Left lobe of liver (tissue), 2 donors: Measurements from ENCODE around the gene STEAP4. TPM values are rescaled to one million over a fixed set of nuclear protein-coding genes. Genes with fewer than 3 reads are reported as not detected.

ENCODE experiments used
- ATAC-seq: fragments of 200-7000 bp; cut with Tn5 transposase; one replicate; pipeline ENCODE4 v1.9.1; 2020; ENCODE audit warnings: mild to moderate bottlenecking, moderate library complexity
- DNase-seq: peaks from one replicate; pipeline ENCODE4 v3.0.0-alpha.2; 2020; ENCODE audit warnings: low spot score
- total RNA-seq: library from RNA; stranded (reverse); gene quantifications from one replicate; pipeline ENCODE4 v1.2.1, GENCODE V29; 2021
- donor health status: DM: no; HTN: no; CAD: no; lungs with moderate emphysema.
- donor health status: DM: no; HTN: yes; CAD: no.

STEAP4 gene
- 28.3 TPM for total RNA-seq

- ATAC-seq (peak; percentile 72), DNase-seq (peak; percentile 69)
Measured at GRCh38 chr7:88306590-88307048, at the start of gene STEAP4. STEAP4 (minus strand) TSS chr7:88306894; CDS start chr7:88284269, 22,625 bp downstream.

GRCh38 chr7:88355011-88355410, 48.3 kb upstream of the STEAP4 start:
- DNase-seq: no peak
- no peak for ATAC-seq

- DNase-seq (no peak), ATAC-seq (no peak)
Measured at GRCh38 chr7:88350118-88350517, 43.4 kb upstream of the STEAP4 start.

GRCh38 chr7:88347517-88347916, 40.8 kb upstream of the STEAP4 start:
- DNase-seq (no peak), ATAC-seq (no peak)

GRCh38 chr7:88347090-88347489, 40.4 kb upstream of the STEAP4 start:
- ATAC-seq: peak; percentile 65
- no peak for DNase-seq

- DNase-seq (no peak), ATAC-seq (no peak)
Measured at GRCh38 chr7:88346357-88346756, 39.7 kb upstream of the STEAP4 start.

- DNase-seq: no peak
- ATAC-seq: peak; percentile 87
Measured at GRCh38 chr7:88344956-88345832, 38.5 kb upstream of the STEAP4 start.

- ATAC-seq (no peak), DNase-seq (no peak)
Measured at GRCh38 chr7:88344271-88344670, 37.6 kb upstream of the STEAP4 start.

- ATAC-seq: peak; percentile 90
- no peak for DNase-seq
Measured at GRCh38 chr7:88339195-88339922, 32.7 kb upstream of the STEAP4 start.

GRCh38 chr7:88338503-88338902, 31.8 kb upstream of the STEAP4 start:
- ATAC-seq: no peak
- DNase-seq: no peak

GRCh38 chr7:88337572-88337971, 30.9 kb upstream of the STEAP4 start:
- DNase-seq (no peak), ATAC-seq (no peak)

- ATAC-seq: no peak
- DNase-seq: no peak
Measured at GRCh38 chr7:88331322-88331721, 24.6 kb upstream of the STEAP4 start.

- ATAC-seq: peak; percentile 52
- no peak for DNase-seq
Measured at GRCh38 chr7:88329532-88330463, 23.1 kb upstream of the STEAP4 start.

GRCh38 chr7:88328787-88329186, 22.1 kb upstream of the STEAP4 start:
- no peak for ATAC-seq
- no peak for DNase-seq

GRCh38 chr7:88324699-88325098, 18.0 kb upstream of the STEAP4 start:
- no peak for ATAC-seq
- no peak for DNase-seq

GRCh38 chr7:88322151-88322550, 15.5 kb upstream of the STEAP4 start:
- ATAC-seq (peak; percentile 21), DNase-seq (no peak)

GRCh38 chr7:88321694-88322093, 15.0 kb upstream of the STEAP4 start:
- ATAC-seq (no peak), DNase-seq (no peak)

GRCh38 chr7:88318196-88318595, 11.5 kb upstream of the STEAP4 start:
- ATAC-seq: no peak

GRCh38 chr7:88317422-88317821, 10.7 kb upstream of the STEAP4 start:
- DNase-seq: no peak
- ATAC-seq: no peak

More at GRCh38 chr7:88318196-88318595, 11.5 kb upstream of the STEAP4 start:
- DNase-seq: no peak

- ATAC-seq (no peak), DNase-seq (no peak)
Measured at GRCh38 chr7:88316456-88316855, 9.8 kb upstream of the STEAP4 start.

GRCh38 chr7:88315522-88315921, 8.8 kb upstream of the STEAP4 start:
- ATAC-seq: no peak
- DNase-seq: no peak
